Ureter (tissue), 1 donor: Measurements from ENCODE around the gene SCCPDH. TPM values are rescaled to one million over a fixed set of nuclear protein-coding genes. Genes with fewer than 3 reads are reported as not detected.
"Not testable (repeated sequence)": the region's sequence is repeated elsewhere in the genome, so short reads cannot be mapped to it uniquely, and the experiment has no call there.

Experiments used
- DNase-seq: peaks from one replicate; pipeline ENCODE4 v3.0.0-alpha.2; 2020; ENCODE audit warnings: low spot score
- total RNA-seq: library from RNA; stranded (reverse); gene quantifications from one replicate; pipeline ENCODE4 v1.2.4, GENCODE V29; 2023
- donor health status: DM: yes; HTN: yes; CAD: no.

The SCCPDH gene
- total RNA-seq, 1 donor from 2014 or later, result 108 TPM

DNA sequence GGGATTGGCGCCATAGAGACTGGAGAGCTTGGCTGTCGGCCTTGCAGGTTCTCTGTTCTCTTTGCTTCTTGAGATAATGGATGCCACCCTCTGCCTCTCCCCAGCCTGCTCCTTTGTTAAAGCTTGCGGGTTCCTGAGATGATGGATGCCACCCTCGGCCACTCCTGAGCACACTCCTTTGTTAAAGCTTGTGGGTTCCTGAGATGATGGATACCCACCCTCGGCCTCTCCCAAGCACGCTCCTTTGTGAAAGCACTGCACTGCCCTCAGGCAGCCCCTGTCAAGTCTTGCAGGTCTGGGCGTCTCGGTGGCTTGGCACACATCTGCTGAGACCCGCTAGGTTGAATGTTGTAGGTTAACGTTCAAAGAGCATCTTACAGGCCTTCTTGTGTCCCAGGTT, 76.5 kb downstream of the SCCPDH start:
- DNase-seq, result no peak

DNA sequence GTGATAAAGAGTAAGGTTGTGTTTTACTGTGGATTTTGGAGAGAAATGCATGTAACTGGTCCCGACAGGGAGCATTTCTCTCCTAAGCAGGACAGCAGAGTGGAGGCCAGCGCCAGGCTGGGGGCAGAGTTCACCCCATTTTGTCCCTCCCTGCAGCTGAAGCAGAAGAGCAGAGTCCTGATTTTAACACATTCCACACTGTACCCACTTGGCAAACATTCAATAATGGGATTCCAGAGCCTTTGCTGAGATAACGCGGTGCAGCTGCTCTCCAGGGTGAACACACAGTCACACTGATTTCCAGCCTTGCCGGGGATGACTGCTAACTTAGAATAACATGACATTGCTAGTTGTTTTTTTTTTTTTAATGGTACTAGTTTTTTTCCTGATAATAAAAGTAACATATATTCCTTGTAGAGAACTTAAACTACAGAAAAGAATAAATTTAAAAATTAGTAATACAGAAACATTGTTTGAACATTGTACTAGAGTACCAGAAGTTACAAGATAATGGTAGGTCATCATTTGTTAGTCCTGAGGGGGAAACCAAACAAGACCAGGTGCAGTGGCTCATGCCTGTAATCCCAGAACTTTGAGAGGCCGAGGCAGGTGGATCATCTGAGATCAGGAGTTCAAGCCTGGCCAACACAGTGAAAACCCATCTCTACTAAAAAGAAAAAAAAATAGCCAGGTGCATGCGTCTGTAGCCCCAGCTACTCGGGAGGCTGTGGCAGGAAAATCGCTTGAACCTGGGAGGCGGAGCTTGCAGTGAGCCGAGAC, 77.2 kb downstream of the SCCPDH start:
- DNase-seq, result no peak

DNA sequence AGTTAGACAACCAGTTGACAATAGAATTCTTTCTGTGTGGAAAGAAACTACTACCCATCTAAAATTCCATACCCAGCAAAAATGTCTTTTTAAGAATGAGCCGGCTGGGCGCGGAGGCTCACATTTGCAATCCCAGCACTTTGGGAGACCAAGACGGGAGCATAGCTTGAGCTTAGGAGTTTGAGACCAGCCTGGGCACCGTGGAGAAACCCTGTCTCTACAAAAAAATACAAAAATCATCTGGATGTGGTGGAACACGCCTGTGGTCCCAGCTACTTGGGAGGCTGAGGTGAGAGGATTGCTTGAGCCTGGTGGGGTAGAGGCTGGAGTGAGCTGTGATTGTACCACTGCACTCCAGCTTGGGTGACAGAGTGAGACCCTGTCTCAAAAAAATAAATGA, 79.2 kb downstream of the SCCPDH start:
- DNase-seq, result no peak

DNA sequence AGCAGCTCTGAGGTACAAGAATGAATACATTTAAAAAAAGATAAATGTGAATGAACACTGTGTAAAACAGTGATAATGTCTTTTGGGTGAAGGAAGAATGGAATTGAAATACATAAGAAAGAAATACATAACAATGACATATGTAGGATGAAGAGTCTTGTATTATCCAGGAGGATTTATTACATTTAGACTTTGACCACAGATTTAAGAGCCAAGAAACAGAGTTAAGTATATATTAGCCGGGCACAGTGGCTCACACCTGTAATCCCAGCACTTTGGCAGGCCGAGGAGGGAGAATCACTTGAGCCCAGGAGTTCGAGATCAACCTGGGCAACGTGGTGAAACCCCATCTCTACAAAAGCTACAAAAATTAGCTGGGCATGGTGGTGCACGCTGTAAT, 79.7 kb downstream of the SCCPDH start:
- DNase-seq, result no peak

DNA sequence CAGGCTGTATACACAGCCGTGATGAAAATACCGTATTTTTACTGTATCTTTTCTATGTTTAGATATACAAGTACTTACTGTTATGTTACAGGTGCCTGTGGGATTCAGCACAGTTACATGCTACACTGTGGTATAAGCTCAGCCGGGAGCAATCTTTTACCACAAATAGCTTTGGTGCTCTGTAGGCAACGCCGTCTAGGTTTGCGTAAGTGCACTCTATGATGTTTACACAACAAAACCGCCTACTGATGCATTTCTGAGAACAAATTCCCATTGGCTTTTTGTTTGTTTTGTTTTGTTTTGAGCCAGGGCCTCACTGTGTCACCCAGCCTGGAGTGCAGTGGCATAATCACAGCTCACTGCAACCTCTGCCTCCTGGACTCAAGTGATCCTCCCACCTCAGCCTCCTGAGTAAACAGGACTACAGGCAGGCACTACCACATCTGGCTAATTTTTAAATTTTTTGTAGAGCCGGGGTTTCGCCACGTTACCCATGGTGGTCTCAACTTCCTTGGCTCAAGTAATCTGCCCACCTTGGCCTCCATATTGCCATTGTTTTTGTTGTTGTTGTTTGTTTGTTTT, 81.0 kb downstream of the SCCPDH start:
- no peak for DNase-seq

DNA sequence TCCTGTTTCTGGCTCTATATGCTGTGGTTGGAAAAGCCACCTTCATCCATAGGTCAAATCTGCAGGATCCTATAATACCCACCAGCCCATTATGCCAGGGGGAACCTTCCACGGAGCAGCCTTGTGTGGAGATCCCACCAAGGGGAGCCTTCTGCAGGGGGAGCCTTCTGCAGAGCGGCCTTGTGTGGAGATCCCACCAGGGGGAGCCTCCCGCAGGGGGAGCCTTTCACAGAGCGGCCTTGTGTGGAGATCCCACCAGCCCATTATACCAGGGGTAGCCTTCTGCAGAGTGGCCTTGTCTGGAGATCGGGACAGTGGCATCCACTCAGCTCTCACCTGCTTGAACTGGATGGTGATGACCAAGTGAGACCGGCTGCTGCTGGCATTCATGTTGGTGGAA, 85.3 kb downstream of the SCCPDH start:
- no peak for DNase-seq

DNA sequence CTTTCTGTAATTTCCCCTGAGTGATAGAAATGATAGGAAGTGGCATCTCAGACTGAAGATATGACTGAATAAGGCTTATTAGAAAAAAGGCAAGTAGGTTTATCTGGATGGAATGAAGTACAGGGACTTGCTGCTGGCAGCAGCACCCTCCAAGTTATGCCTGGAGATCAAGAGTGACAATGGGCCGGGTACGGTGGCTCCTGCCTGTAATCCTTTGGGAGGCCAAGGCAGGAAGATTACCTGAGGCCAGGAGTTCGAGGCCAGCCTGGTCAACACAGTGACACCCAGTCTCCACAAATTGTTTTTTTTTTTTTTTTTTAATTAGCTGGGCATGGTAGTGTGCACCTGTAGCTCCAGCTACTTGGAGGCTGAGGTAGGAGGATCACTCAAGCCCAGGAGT, 87.8 kb downstream of the SCCPDH start:
- no peak for DNase-seq

DNA sequence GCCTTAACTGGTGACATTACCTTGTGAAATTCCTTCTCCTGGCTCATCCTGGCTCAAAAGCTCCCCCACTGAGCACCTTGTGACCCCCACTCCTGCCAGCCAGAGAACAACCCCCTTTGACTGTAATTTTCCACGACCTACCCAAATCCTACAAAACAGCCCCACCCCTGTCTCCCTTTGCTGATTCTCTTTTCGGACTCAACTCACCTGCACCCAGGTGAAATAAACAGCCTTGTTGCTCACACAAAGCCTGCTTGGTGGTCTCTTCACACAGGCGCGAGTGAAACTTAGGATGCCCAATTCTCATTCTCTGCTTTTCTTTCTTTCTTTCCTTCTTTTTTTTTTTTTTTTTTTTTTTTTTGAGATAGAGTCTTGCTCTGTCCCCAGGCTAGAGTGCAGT, 89.1 kb downstream of the SCCPDH start:
- not testable (repeated sequence) for DNase-seq

DNA sequence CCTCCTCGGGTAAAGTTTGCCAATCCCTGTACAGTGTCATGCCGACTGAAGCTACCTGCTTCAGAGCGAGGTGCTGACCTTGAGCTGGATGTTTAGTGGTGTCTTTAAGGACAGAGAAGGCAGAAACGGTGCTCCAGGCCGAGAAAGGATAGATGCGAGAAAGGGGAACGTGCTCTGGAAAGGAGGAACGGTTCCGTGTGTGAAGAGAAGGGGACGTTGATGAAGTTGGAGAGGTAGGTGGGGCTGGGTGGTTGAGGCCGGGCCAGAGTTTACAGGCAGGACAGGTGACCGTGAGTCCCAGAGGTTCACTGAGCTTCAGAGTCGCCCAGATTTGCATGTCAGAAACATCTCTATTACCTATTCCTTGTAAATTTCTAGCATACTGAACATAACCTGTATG, 90.7 kb downstream of the SCCPDH start:
- DNase-seq, result no peak

DNA sequence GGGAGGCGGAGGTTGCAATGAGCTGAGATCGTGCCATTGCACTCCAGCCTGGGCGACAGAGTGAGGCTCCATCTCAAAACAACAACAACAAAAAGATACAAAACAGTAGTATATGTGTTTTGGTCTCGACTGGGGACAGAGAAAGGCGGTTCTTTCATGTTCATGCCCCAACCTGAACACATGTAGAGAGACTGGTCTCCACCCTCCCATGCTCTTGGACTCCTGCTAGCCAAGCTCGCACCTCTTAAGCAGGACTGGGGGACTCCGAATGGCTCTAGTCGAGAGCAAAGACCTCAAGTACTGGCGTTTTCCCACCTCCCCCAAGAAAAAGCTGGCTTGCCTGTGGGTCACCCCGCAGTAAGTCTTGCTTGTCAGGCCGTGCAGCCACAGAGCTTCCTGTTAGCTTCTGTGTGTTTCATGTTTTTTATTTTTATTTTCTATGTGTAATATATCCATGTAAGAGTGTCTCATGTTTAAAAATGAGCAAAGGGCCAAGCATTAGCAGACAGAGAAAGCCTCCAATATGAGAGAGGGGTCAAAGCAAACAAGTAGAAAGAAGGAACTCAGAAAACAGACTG, 91.6 kb downstream of the SCCPDH start:
- DNase-seq, result no peak

Other genes starting within 250 kb of the SCCPDH start
- gene SMYD3, start 217.1 kb upstream of the SCCPDH start, total RNA-seq, result 29.3 TPM
- gene TFB2M, start 158.1 kb upstream of the SCCPDH start, total RNA-seq, result 13.6 TPM
- 37.2 TPM for gene CNST, start 158.0 kb upstream of the SCCPDH start, total RNA-seq
- 35.1 TPM for gene AHCTF1, start 207.5 kb downstream of the SCCPDH start, total RNA-seq